ENCODE measurements around the gene JPH3.

The JPH3 gene

DNA sequence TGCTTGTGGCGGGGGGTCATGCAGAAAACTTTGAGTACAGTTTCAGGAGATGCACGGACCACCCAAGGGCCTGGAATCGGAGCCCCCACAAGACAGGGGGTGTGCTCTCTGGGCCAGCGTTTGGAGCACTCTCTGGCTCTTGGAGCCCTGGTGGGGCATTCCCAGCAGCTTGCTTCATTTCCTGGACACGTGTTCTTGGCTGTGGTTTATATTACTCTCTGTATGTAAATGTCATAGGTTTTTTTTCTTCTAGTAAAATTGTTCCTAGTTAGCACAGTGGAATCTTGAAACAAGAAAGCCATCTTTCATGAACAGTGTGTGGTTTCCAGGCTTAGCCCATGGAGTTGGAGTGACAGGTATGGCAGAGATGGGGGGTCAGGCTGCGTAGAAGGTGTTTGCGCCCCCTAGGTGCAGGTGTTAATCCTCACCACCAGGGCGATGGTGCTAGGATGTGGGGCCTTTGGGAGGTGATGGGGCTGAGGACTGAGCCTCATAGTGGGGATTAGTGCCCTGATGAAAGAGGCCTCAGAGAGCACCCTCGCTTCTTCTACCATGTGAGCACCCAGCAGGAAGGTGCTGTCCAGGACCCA, 79.8 kb downstream of the JPH3 start:
- ChIA-PET POLR2A (ENCODE audit: low non-redundant PET) (no interaction called here), CTCF (interaction anchor here (0.5 to 0.7 kb wide), 3 partner anchors 14 to 46 kb away, joined by 3 to 4 read pairs (median 4); no protein-coding TSS in a partner anchor)
- DNase-seq (ENCODE audit: low spot score): no peak
- TF ChIP-seq, protein P1, sequence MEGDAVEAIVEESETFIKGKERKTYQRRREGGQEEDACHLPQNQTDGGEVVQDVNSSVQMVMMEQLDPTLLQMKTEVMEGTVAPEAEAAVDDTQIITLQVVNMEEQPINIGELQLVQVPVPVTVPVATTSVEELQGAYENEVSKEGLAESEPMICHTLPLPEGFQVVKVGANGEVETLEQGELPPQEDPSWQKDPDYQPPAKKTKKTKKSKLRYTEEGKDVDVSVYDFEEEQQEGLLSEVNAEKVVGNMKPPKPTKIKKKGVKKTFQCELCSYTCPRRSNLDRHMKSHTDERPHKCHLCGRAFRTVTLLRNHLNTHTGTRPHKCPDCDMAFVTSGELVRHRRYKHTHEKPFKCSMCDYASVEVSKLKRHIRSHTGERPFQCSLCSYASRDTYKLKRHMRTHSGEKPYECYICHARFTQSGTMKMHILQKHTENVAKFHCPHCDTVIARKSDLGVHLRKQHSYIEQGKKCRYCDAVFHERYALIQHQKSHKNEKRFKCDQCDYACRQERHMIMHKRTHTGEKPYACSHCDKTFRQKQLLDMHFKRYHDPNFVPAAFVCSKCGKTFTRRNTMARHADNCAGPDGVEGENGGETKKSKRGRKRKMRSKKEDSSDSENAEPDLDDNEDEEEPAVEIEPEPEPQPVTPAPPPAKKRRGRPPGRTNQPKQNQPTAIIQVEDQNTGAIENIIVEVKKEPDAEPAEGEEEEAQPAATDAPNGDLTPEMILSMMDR (conservative IDR thresholded peaks at IDR 0.05; ENCODE audit: low read depth): no peak
- H3K27ac ChIP-seq: no peak overlapping the region

DNA sequence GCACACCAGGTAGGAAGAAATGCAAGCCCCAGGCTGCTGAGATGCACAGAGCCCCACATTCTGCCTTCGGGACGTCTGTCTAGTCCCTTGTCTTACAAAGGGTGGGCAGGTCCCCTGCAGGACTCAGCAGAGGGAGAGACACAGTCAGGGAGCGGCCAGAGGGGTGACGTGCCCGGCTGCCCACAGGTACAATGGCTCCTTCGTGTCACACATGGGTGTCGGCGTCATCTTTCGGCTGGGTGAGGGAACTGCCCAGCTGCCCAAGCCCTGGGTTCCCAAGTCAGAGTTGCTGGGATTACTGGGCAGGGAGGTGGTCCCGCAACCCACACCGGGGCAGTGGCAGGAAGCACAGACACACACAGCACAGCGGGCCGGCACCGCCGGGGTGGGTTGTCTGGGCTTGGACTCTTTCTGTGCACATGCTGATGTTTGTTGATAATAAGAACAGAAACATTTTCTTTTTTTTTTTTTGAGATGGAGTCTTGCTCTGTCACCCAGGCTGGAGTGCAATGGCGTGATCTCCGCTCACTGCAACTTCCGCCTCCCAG, 80.6 kb downstream of the JPH3 start:
- no peak overlapping the region for H3K27ac ChIP-seq
- TF ChIP-seq, protein P1 (conservative IDR thresholded peaks at IDR 0.05; ENCODE audit: low read depth): no peak
- ChIA-PET CTCF (no interaction called here), POLR2A (ENCODE audit: low non-redundant PET) (no interaction called here)
- DNase-seq (ENCODE audit: low spot score): no peak

DNA sequence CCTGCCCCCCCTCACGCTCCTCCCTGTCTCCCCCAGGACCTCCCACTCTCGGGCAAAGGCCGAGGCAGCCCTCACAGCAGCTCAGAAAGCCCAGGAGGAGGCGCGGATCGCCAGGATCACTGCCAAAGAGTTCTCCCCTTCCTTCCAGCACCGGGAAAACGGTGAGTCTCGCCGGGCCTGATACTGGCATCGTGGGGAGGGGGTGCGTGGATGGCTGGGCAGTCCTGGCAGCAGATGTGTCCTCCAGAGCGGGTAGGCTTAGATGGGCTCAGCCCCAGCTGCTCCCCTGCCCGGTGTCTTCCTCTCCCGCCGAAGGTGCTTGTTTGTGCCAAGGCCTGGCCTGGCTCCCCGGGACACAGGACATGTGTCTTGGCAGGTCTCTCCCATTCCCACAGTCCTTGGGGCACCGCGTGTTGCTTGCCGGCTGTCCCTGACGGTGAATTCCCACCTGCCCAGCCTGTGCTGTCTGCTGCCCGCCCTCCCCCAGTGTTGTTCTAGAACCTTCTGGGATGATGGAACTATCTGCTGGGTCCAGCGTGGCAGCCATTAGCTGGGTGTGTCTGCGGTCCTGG, 81.9 kb downstream of the JPH3 start:
- DNase-seq (ENCODE audit: low spot score): no peak
- ChIA-PET CTCF (interaction anchor here (0.6 kb wide), 1 partner anchor 1863 kb away, joined by 3 read pairs; no protein-coding TSS in a partner anchor), POLR2A (ENCODE audit: low non-redundant PET) (no interaction called here)
- no peak overlapping the region for H3K27ac ChIP-seq
- TF ChIP-seq, protein P1 (conservative IDR thresholded peaks at IDR 0.05; ENCODE audit: low read depth): no peak

DNA sequence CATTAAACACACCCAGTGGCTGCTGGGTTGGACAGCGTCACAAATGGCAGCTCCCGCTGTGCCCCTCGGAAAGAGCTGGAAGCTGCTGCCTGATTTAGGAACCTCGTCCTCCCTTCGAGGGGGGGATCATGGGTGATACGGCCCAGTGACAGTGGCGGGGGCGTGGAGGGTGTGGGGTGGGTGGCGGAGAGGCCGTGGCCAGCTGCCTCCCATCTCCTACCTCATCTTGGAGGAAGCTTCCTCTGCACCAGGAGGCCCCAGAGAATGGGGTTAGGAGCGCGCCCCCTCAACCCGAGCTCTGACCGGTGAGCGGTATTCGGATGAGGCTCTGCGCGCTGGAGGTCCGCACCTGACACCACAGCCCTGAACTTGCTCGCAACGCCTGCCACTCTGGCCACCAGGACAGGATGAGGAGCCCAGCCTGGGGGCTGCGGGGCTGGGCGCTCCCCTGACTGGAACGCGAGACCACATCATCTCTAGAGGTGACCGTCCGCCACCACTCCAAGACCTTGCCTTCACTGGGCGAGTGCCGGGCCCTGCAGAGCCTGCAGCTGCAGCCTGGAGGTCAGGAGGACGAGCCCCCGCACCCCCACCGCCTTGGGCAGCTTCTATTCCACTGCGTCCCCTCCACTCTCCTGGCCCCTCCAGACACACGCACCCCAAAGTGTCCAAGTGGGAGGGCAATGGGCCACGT, 82.5 kb downstream of the JPH3 start:
- ChIA-PET CTCF (no interaction called here), POLR2A (ENCODE audit: low non-redundant PET) (no interaction called here)
- H3K27ac ChIP-seq: no peak overlapping the region
- TF ChIP-seq, protein P1 (conservative IDR thresholded peaks at IDR 0.05; ENCODE audit: low read depth): no peak
- no peak for DNase-seq (ENCODE audit: low spot score)

DNA sequence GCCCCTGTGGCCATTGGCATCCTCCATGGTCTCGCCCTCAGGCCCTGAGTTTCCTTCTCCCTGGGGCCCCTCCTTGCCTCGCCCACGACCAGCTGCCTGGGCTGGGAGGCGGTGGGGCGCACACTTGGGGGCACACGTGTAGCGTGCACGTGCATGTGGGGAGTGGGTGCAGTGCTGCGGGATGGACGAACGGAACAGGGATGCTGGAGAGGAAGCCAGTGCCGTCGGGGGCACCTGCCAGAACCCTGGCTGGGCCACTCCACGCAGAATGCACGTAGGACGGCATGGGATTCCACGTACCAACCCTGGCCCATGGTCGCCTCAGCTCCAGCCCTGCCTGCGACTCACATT, 83.1 kb downstream of the JPH3 start:
- H3K27ac ChIP-seq: no peak overlapping the region
- ChIA-PET POLR2A (ENCODE audit: low non-redundant PET) (no interaction called here), CTCF (no interaction called here)
- TF ChIP-seq, protein P1 (conservative IDR thresholded peaks at IDR 0.05; ENCODE audit: low read depth): no peak
- DNase-seq (ENCODE audit: low spot score): no peak

DNA sequence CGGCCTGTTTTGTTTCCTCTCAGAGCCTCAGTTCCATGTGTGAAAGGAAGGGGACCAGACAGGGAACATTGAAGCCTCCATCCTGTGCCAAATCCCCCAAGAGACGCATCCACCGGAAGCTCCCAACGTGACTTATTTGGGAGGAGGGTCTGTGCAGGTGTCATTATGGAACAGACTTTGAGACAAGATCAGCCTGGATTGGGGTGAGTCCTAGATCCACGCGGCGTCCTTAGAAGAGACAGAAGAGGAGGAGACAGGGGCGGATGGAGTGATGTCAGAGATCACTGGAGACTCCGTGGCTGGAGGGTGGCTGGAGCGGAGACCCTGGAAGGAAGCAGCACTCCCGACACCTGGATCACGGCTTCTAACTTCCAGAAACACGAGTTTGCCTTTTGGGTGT, 83.5 kb downstream of the JPH3 start:
- no peak for DNase-seq (ENCODE audit: low spot score)
- ChIA-PET POLR2A (ENCODE audit: low non-redundant PET) (no interaction called here), CTCF (no interaction called here)
- TF ChIP-seq, protein P1 (conservative IDR thresholded peaks at IDR 0.05; ENCODE audit: low read depth): no peak
- no peak overlapping the region for H3K27ac ChIP-seq

Measured in RWPE1 (cell line).